GM18909 (cell line): ENCODE measurements around the gene CES4A.
"Not testable (repeated sequence)": the region's sequence is repeated elsewhere in the genome, so short reads cannot be mapped to it uniquely, and the experiment has no call there.

Experiments
- ATAC-seq: cut with Tn5 transposase; IDR thresholded peaks from one replicate; pipeline ENCODE4 v1.9.1; 2021; ENCODE audit warnings: mild to moderate bottlenecking; ENCODE audit not compliant: unreplicated experiment, poor library complexity

Gene CES4A

GRCh38 chr16:66988197-66988788 lies at the start of gene CES4A:
Gene CES4A (plus strand): TSS chr16:66988589. CDS start chr16:66988773, 184 bp downstream.
- ATAC-seq = no peak

- ATAC-seq = no peak
Observed at GRCh38 chr16:66939366-66939765, 49.0 kb upstream of the CES4A start.

GRCh38 chr16:66940236-66940635 lies 48.2 kb upstream of the CES4A start:
- ATAC-seq = no peak

GRCh38 chr16:66942981-66943380 lies 45.4 kb upstream of the CES4A start:
- ATAC-seq = no peak

- no peak for ATAC-seq
Observed at GRCh38 chr16:66943426-66944053, 44.8 kb upstream of the CES4A start.

- ATAC-seq = no peak
Observed at GRCh38 chr16:66944054-66944441, 44.3 kb upstream of the CES4A start.

GRCh38 chr16:66944971-66945370 lies 43.4 kb upstream of the CES4A start:
- ATAC-seq = not testable (repeated sequence)

- no peak for ATAC-seq
Observed at GRCh38 chr16:66945939-66946338, 42.5 kb upstream of the CES4A start.

- ATAC-seq = no peak
Observed at GRCh38 chr16:66946541-66946940, 41.8 kb upstream of the CES4A start.

- ATAC-seq = no peak
Observed at GRCh38 chr16:66946974-66947301, 41.5 kb upstream of the CES4A start.

GRCh38 chr16:66947302-66948065 lies 40.9 kb upstream of the CES4A start:
- ATAC-seq = peak; percentile 65

GRCh38 chr16:66948134-66948836 lies 40.1 kb upstream of the CES4A start:
- ATAC-seq = no peak

- no peak for ATAC-seq
Observed at GRCh38 chr16:66948837-66949225, 39.6 kb upstream of the CES4A start.

- no peak for ATAC-seq
Observed at GRCh38 chr16:66949472-66949871, 38.9 kb upstream of the CES4A start.

- ATAC-seq = no peak
Observed at GRCh38 chr16:66950437-66950836, 38.0 kb upstream of the CES4A start.

GRCh38 chr16:66950971-66951790 lies 37.2 kb upstream of the CES4A start:
- no peak for ATAC-seq

- no peak for ATAC-seq
Observed at GRCh38 chr16:66952430-66953110, 35.8 kb upstream of the CES4A start.

GRCh38 chr16:66953462-66954096 lies 34.8 kb upstream of the CES4A start:
- ATAC-seq = no peak

GRCh38 chr16:66954097-66954659 lies 34.2 kb upstream of the CES4A start:
- ATAC-seq = peak; percentile 50
